Osteoblast (primary cell): Measurements from ENCODE around the gene SFXN2. TPM values are rescaled to one million over a fixed set of nuclear protein-coding genes. Genes with fewer than 3 reads are reported as not detected.
A peak's percentile ranks its signal among the peaks of the same experiment; 100 is the strongest.

Experiments
- DNase-seq: peaks from one replicate; pipeline ENCODE4 v3.0.0; 2011; ENCODE audit warnings: low spot score, mixed read lengths; ENCODE audit not compliant: insufficient read length; ENCODE audit errors: missing footprints
- H2AFZ ChIP-seq: 2 replicates; pipeline ENCODE4 v1.6.0; 2011; ENCODE audit warnings: mild to moderate bottlenecking, low read length
- H3K27ac ChIP-seq: 2 replicates; pipeline ENCODE4 v1.5.1; 2011; ENCODE audit warnings: mild to moderate bottlenecking, low read depth, low read length, moderate library complexity
- H3K27me3 ChIP-seq: 2 replicates; pipeline ENCODE4 v1.6.0; 2012; ENCODE audit warnings: mild to moderate bottlenecking, control low read depth, inconsistent platforms, low read length, moderate library complexity; ENCODE audit not compliant: insufficient read depth
- H3K36me3 ChIP-seq: 2 replicates; pipeline ENCODE4 v1.5.1; 2011; ENCODE audit warnings: mild to moderate bottlenecking, low read length, control low read depth, moderate library complexity; ENCODE audit not compliant: insufficient read depth
- H3K4me1 ChIP-seq: 2 replicates; pipeline ENCODE4 v1.5.1; 2011; ENCODE audit warnings: mild to moderate bottlenecking, low read length, control low read depth, moderate library complexity; ENCODE audit not compliant: insufficient read depth
- H3K4me2 ChIP-seq: 2 replicates; pipeline ENCODE4 v1.6.0; 2011; ENCODE audit warnings: mild to moderate bottlenecking, low read length; ENCODE audit not compliant: insufficient read depth
- H3K4me3 ChIP-seq: fragments of 200-600 bp; sonication (generic); 3 replicates; pipeline ENCODE4 v1.5.1; 2012; ENCODE audit warnings: mild to moderate bottlenecking, low read length, inconsistent platforms; ENCODE audit not compliant: insufficient read depth
- H3K79me2 ChIP-seq: 2 replicates; pipeline ENCODE4 v1.6.0; 2012; ENCODE audit warnings: mild to moderate bottlenecking, low read length, control low read depth, inconsistent platforms; ENCODE audit not compliant: insufficient read depth
- H3K9me3 ChIP-seq: 2 replicates; pipeline ENCODE4 v1.5.1; 2011; ENCODE audit warnings: low read depth, low read length, control low read depth
- H4K20me1 ChIP-seq: 2 replicates; pipeline ENCODE4 v1.6.0; 2012; ENCODE audit warnings: mild to moderate bottlenecking, low read length, control low read depth; ENCODE audit not compliant: insufficient read depth
- total RNA-seq: library from RNA; depleted of rRNA; stranded (reverse); fragments of >200 nt; gene quantifications from 2 replicates; pipeline ENCODE4 v1.2.3, GENCODE V29; 2012
- TF ChIP-seq, protein P1 (sequence below): IDR thresholded peaks from 2 replicates; pipeline ENCODE4 v1.5.1; 2011; ENCODE audit warnings: mild to moderate bottlenecking, low read depth, low read length, moderate library complexity; ENCODE audit errors: extremely low read depth

The SFXN2 gene
- total RNA-seq, 1 donor, result 3.6 TPM

DNA sequence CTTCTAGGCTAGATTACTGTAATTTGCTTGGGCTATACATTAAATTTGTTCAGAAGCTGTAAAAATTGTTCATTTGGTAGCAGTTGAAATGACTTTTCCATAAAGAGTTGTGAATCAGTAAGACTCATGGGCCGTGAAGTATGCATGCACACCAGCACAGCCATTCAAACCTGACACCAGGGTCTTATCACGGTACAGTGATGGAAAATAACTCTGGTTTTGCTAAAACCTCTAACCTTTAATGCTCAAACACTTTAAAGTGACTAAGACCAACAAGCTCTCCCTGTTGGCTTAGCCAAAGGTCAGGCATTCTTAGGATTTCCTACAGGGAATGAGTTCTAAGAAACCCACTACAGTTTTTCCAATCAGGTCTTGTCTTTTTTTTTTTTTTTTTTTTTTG is 11.7 kb upstream of the SFXN2 start:
- H3K4me3 ChIP-seq, result no peak overlapping the region
- H2AFZ ChIP-seq, result no peak overlapping the region
- H3K79me2 ChIP-seq, result peaks cover 28% of the 10 kb centered on the region
- DNase-seq, result no peak
- TF ChIP-seq, protein P1, sequence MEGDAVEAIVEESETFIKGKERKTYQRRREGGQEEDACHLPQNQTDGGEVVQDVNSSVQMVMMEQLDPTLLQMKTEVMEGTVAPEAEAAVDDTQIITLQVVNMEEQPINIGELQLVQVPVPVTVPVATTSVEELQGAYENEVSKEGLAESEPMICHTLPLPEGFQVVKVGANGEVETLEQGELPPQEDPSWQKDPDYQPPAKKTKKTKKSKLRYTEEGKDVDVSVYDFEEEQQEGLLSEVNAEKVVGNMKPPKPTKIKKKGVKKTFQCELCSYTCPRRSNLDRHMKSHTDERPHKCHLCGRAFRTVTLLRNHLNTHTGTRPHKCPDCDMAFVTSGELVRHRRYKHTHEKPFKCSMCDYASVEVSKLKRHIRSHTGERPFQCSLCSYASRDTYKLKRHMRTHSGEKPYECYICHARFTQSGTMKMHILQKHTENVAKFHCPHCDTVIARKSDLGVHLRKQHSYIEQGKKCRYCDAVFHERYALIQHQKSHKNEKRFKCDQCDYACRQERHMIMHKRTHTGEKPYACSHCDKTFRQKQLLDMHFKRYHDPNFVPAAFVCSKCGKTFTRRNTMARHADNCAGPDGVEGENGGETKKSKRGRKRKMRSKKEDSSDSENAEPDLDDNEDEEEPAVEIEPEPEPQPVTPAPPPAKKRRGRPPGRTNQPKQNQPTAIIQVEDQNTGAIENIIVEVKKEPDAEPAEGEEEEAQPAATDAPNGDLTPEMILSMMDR, result no peak
- H3K4me2 ChIP-seq, result no peak overlapping the region
- no peaks in the 10 kb centered on the region for H3K9me3 ChIP-seq
- peaks cover 29% of the 10 kb centered on the region for H3K4me1 ChIP-seq
- no peaks in the 10 kb centered on the region for H4K20me1 ChIP-seq
- no peaks in the 10 kb centered on the region for H3K27me3 ChIP-seq
- H3K27ac ChIP-seq, result no peak overlapping the region
- H3K36me3 ChIP-seq, result peaks cover 16% of the 10 kb centered on the region

DNA sequence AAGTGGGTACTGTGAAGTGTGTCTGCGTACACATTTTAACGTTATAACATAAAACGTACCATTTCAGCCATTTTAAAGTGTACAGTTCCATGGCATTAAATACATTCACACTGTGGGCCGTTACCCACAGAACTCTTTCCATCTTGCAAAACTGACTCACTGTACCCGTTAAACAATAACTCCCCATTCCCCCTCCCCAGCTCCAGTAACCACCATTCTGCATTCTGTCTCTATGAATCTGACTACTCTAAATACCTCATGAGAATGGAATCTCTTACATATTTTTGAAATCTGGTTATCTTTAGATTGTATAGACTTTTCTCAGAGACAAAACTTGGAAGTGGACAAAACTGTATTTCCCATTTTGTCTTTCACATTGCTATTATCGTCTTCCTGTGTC is 9.5 kb upstream of the SFXN2 start:
- peak overlapping the region; percentile 67 for H3K4me2 ChIP-seq

DNA sequence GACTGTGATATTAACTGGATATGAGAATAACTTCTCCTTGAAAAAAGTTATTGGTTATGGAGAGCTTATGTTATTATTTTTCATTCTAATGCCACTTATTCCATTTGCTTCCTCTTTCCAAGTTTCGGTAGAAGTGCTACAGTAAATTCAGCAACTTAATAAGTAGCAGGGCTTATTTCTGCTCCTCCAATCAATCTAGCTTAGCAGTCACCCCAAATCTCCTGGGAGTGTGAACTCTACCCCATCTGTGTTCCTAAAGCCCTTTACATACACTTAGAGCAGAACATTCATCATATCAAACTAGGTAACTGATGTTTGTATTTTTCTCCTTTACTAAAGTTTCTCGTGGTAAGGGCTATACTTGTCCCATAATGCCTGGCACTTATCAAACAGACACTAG is 8.9 kb upstream of the SFXN2 start:
- DNase-seq, result no peak
- H3K9me3 ChIP-seq, result no peaks in the 10 kb centered on the region
- H4K20me1 ChIP-seq, result no peaks in the 10 kb centered on the region
- no peak overlapping the region for H2AFZ ChIP-seq
- H3K79me2 ChIP-seq, result peaks cover 51% of the 10 kb centered on the region
- no peaks in the 10 kb centered on the region for H3K36me3 ChIP-seq
- TF ChIP-seq, protein P1, result no peak
- H3K27me3 ChIP-seq, result no peaks in the 10 kb centered on the region
- H3K4me2 ChIP-seq, result peak overlapping the region; percentile 67
- peak overlapping the region; percentile 70 for H3K27ac ChIP-seq
- H3K4me1 ChIP-seq, result peaks cover 35% of the 10 kb centered on the region
- H3K4me3 ChIP-seq, result peak overlapping the region; percentile 24

More for the DNA sequence above, 9.5 kb upstream of the SFXN2 start:
- TF ChIP-seq, protein P1, result no peak
- Histone ChIP-seq H3K4me1 (peaks cover 29% of the 10 kb centered on the region), H3K4me3 (peak overlapping the region; percentile 24), H4K20me1 (no peaks in the 10 kb centered on the region), H3K27me3 (no peaks in the 10 kb centered on the region), H3K79me2 (peaks cover 44% of the 10 kb centered on the region), H3K36me3 (no peaks in the 10 kb centered on the region), H2AFZ (no peak overlapping the region), H3K9me3 (no peaks in the 10 kb centered on the region), H3K27ac (peak overlapping the region; percentile 70)
- DNase-seq, result no peak

DNA sequence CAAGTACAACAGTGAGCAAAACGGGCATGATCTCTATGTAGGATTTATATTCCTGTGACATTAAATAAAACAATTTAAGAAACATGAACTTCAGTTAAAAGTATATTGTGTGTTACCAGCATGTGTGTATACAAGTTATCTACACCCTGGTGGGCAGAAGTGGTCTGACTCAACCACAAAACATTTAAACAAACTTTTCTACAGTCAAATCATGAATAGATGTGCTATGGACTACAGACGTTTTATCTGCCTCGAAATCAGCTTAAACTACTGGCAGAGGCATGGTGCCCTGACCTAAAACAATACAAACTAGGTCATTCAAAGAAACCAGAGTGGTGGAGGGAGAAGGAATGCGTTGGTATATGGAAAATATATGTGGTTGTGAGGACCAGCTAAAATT is 3.8 kb upstream of the SFXN2 start:
- H4K20me1 ChIP-seq, result no peaks in the 10 kb centered on the region
- peak overlapping the region; percentile 45 for H3K4me2 ChIP-seq
- no peak overlapping the region for H2AFZ ChIP-seq
- peaks cover 25% of the 10 kb centered on the region for H3K4me1 ChIP-seq
- DNase-seq, result peak; percentile 76
- H3K9me3 ChIP-seq, result no peaks in the 10 kb centered on the region
- TF ChIP-seq, protein P1, result no peak
- H3K27ac ChIP-seq, result peak overlapping the region; percentile 14
- peaks cover 75% of the 10 kb centered on the region for H3K79me2 ChIP-seq
- no peaks in the 10 kb centered on the region for H3K36me3 ChIP-seq
- no peaks in the 10 kb centered on the region for H3K27me3 ChIP-seq
- H3K4me3 ChIP-seq, result no peak overlapping the region
